Measurements from ENCODE around the gene TMEM161A. TPM values are rescaled to one million over a fixed set of nuclear protein-coding genes. Genes with fewer than 3 reads are reported as not detected.

Gene TMEM161A
- total RNA-seq, 2 experiments from 2014 or later = 17.8 to 18.9 TPM

DNA sequence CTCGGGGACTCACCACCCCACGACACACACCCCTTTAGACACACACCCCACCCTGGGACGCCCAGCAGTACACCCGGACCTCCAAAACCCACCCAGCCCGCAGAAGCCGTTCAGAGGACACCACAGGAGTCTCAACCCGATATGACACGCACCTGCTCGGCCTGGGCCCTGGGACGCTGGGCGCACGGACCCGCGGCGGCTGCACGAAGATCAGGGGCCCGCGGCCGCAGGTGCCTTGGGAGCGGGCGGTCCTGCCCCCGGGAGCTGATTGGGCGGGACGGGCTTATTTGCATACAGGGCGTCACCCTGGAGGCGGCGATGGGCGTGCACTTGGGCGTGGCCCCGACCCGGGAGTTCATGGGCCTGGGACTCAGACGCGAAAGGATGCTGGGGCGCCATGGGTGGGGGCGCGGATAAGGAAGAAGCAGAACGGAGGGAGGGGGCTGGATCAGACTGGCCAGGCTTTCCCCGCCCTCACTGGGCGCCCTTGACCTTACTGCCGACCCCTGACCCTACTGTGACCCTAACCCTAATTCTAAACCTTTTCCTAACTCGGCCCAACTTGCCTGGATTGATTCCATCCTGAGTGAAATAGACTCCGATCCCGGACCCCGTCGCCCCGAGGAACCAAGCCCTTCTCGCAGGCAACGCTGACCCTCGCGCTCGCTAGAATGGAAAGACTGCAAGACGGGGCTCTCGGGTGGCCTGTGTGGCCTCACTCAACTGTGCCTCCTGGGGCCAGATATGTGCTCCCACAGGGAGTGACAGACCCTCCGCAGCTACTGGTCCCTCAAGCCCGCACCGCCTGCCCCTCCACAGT lies 32.0 kb upstream of the TMEM161A start, which contains the start of gene MEF2B:
MEF2B (minus strand) TSS at position 211 of the 820 bp plus-strand sequence. CDS start 19,528 bp downstream, outside the sequence.
- intact Hi-C loops (cut with micrococcal nuclease) = loop anchor here (5.0 kb wide), 1 partner anchor 57 kb away; no protein-coding TSS in a partner anchor
- CTCF ChIA-PET = interaction anchor here (1.2 kb wide), 1 partner anchor 24 kb away, joined by 5 read pairs; no protein-coding TSS in a partner anchor
- peak; percentile 83 for DNase-seq

DNA sequence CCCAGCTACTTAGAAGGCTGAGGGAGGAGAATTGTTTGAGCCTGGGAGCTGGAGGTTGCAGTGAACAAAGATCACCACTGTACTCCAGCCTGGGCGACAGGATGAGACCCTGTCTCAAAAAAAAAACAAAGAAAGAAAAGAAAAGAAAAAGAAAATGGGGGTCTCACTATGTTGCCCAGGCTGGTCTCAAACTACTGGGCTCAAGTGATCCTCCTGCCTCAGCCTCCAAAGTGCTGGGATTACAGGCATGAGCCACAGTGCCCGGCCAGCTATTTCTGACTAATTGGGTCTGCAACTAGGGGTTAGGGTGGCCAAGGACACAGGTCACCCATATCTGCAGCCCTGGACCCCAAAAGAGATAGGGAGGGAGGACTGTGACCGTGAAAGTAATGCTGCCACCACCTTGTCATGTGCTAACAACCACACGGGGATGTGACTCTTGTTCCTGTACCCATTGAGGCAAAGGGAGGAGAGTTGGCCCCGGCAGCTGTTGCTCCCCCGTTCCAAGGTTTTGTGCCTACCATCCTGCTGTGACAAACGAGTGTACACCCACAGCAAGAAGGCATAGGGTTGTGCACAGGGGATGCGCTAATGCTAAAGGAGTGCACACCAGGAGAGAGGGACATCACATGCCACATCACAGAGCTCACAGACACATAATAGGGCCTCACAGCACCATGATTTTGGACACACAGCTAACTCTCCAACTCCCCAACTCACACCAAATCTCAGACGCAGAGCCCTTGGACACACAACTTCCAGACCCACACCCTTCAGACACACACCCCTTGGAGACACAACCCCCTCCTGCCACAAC lies 31.2 kb upstream of the TMEM161A start:
- intact Hi-C loops (cut with micrococcal nuclease) = loop anchor here (5.0 kb wide), 1 partner anchor 58 kb away; no protein-coding TSS in a partner anchor
- Mint-ChIP-seq H3K4me3 (no peak overlapping the region), H3K9me3 (no peaks in the 10 kb centered on the region), H3K4me1 (ENCODE audit: low read depth) (peaks cover 13% of the 10 kb centered on the region), H3K36me3 (no peaks in the 10 kb centered on the region), H3K27me3 (no peaks in the 10 kb centered on the region), H3K27ac (no peak overlapping the region)
- CTCF ChIA-PET = interaction anchor here (1.2 kb wide), 1 partner anchor 23 kb away, joined by 5 read pairs; no protein-coding TSS in a partner anchor
- no peak for DNase-seq
- POLR2A ChIA-PET = no interaction called here

More for the DNA sequence above, 32.0 kb upstream of the TMEM161A start, which contains the start of gene MEF2B:
- peak within 1 kb of the TSS; percentile 1 for H3K4me3 Mint-ChIP-seq
- no peaks in the 10 kb centered on the region for H3K27me3 Mint-ChIP-seq
- H3K36me3 Mint-ChIP-seq = no peaks in the 10 kb centered on the region
- no peak within 1 kb of the TSS for H3K27ac Mint-ChIP-seq
- POLR2A ChIA-PET = no interaction called here
- peaks cover 13% of the 10 kb centered on the region for H3K4me1 Mint-ChIP-seq (ENCODE audit: low read depth)
- H3K9me3 Mint-ChIP-seq = no peaks in the 10 kb centered on the region

DNA sequence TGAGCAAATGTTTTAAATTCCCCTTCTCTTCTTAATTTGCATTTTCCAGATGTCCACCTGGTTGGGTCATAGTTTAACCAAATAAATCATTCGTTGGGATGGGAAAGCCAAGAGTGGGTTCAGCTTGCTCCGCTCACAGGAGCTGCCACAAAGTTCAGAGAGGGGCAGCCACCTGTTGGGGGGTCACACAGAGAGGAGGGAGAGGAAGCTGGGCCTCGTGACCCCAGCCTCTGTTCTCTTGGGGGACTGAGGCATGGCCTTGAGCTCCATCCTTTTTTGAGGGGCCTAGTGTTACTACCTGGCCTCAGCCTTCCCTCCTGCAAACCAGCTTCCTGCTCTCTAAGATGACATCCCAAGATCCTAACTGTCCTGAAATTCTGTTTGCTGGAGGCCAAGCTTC lies 29.3 kb upstream of the TMEM161A start:
- H3K4me3 Mint-ChIP-seq = no peak overlapping the region
- DNase-seq = no peak
- peaks cover 13% of the 10 kb centered on the region for H3K4me1 Mint-ChIP-seq (ENCODE audit: low read depth)
- H3K27ac Mint-ChIP-seq = no peak overlapping the region
- H3K9me3 Mint-ChIP-seq = no peaks in the 10 kb centered on the region
- no peaks in the 10 kb centered on the region for H3K36me3 Mint-ChIP-seq
- CTCF ChIA-PET = interaction anchor here (0.5 to 1.7 kb wide), 2 partner anchors 18 to 364 kb away, joined by 4 read pairs; no protein-coding TSS in a partner anchor
- POLR2A ChIA-PET = no interaction called here
- intact Hi-C loops (cut with micrococcal nuclease) = no loop called here
- no peaks in the 10 kb centered on the region for H3K27me3 Mint-ChIP-seq

DNA sequence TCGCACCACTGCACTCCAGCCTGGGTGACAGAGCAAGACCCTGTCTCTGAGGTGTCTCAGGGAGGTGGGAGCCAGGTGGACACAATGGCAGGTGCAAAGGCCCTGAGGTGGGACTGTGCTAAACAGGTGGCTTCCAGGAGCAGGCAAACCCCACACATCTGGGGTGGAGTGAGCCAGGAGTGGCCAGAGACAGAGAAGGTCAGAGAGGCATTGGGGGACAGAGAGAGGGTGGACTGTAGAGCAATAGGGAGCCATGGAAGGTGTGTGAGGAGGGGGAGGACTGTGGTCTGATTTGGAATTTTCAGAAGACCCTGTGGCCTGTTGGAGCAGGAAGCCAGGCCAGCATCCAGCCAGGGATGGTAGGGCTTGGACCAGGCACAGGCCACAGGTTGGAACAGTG lies 27.1 kb upstream of the TMEM161A start:
- CTCF ChIA-PET = no interaction called here
- DNase-seq = no peak
- intact Hi-C loops (cut with micrococcal nuclease) = no loop called here
- no peak overlapping the region for H3K4me3 Mint-ChIP-seq
- POLR2A ChIA-PET = no interaction called here
- no peaks in the 10 kb centered on the region for H3K27me3 Mint-ChIP-seq
- no peaks in the 10 kb centered on the region for H3K36me3 Mint-ChIP-seq
- H3K9me3 Mint-ChIP-seq = no peaks in the 10 kb centered on the region
- H3K4me1 Mint-ChIP-seq (ENCODE audit: low read depth) = peaks cover 8% of the 10 kb centered on the region
- no peak overlapping the region for H3K27ac Mint-ChIP-seq

DNA sequence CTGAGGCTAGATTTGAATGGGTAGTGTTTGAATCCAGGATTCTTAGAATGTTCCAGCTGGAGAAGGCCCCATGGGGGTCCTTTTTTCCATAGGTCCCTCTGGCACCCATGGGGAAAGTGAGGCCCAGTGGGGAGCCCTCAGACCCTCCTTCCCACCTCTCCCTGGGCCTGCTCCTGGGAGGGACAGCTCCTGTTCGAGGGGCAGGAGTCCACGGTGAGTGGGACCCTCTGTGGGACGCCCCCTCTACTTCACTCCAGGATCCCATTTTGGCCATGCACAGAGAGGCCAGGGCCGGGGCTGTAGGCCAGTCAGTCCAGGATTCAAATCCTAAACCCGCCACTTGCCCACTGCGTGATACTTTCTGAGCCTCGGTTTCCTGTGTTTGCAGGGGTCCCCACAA lies 24.2 kb upstream of the TMEM161A start:
- no peak overlapping the region for H3K4me3 Mint-ChIP-seq
- H3K27me3 Mint-ChIP-seq = no peaks in the 10 kb centered on the region
- no peak overlapping the region for H3K27ac Mint-ChIP-seq
- H3K36me3 Mint-ChIP-seq = no peaks in the 10 kb centered on the region
- ChIA-PET POLR2A (no interaction called here), CTCF (interaction anchor here (2.1 kb wide), 1 partner anchor 12 kb away, joined by 8 read pairs; no protein-coding TSS in a partner anchor)
- H3K4me1 Mint-ChIP-seq (ENCODE audit: low read depth) = no peaks in the 10 kb centered on the region
- no peaks in the 10 kb centered on the region for H3K9me3 Mint-ChIP-seq
- no peak for DNase-seq
- intact Hi-C loops (cut with micrococcal nuclease) = no loop called here

DNA sequence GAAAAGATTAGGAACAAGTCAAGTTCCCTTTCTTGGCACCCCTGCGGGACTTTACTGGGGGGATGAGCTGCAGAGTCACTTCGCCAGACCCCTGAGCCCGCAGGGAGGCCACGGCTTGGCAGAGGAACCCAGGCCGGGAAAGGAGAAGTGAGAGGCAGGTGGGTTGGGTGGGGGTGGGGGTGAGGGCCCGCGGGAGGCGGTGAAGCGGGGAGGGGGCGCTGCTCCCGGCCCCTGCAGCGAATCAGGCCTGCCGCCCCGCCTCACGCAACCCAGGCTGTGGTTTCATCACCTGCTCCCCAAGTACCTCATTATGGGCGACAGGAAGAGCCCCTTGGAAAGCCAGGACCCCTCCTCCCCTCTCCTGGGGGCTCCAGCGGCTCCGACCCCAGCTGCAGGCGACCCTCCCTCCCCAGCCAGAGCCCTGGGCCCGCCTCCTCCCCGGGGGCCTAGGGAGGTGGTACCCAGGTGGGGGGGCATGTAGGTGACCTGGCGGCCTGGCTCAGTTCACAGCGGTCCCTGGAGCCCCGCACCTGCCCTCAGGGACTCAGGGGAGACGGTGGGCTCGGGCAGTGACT lies 22.3 kb upstream of the TMEM161A start:
- Mint-ChIP-seq H3K27me3 (no peaks in the 10 kb centered on the region), H3K9me3 (no peaks in the 10 kb centered on the region), H3K4me3 (no peak overlapping the region), H3K4me1 (ENCODE audit: low read depth) (no peaks in the 10 kb centered on the region), H3K27ac (no peak overlapping the region), H3K36me3 (peaks cover 6% of the 10 kb centered on the region)
- intact Hi-C loops (cut with micrococcal nuclease) = no loop called here
- ChIA-PET POLR2A (no interaction called here), CTCF (interaction anchor here (1.0 to 2.1 kb wide), 2 partner anchors 14 to 15 kb away, joined by 3 to 8 read pairs; no protein-coding TSS in a partner anchor)
- DNase-seq = no peak

DNA sequence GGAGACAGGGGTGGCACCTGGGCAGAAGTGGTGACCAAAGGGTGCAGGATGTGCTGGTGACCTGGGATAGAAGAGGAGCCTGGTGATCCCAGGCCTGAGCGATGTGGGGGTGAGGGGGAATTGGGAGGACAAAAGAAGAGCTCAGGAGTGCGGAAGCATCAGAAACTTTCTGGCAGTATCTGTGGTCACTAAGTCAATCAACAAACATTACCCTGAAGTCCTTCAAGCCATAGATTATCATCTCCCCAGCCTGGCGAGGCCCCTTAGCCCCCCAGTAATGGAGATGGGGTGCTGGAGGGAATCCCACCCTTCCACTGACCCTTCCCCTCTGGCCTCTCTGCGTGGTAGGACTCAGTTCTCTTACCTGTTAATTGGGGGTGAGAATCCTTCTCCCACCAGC lies 21.3 kb upstream of the TMEM161A start:
- DNase-seq = no peak
- ChIA-PET CTCF (interaction anchor here (1.8 kb wide), 1 partner anchor 14 kb away, joined by 4 read pairs; no protein-coding TSS in a partner anchor), POLR2A (no interaction called here)
- Mint-ChIP-seq H3K36me3 (peaks cover 7% of the 10 kb centered on the region), H3K27ac (no peak overlapping the region), H3K27me3 (no peaks in the 10 kb centered on the region), H3K4me1 (ENCODE audit: low read depth) (no peaks in the 10 kb centered on the region), H3K4me3 (no peak overlapping the region), H3K9me3 (no peaks in the 10 kb centered on the region)
- intact Hi-C loops (cut with micrococcal nuclease) = no loop called here

DNA sequence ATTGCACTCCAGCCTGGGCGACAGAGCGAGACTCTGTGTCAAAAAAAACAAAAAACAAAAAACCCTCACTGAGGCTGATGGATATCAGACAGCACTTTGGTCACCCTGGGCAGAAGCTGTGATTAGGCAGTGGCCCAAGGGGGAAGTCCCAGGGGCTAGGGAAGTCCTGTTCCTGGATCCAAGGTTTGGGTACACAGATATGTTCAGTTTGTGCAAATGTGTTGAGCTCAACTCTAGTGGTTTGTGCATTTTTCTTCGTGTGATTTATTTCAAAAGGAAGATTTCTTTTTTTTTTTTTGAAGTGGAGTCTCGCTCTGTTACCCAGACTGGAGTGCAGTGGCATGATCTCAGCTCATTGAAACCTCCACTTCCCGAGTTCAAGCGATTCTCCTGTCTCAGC lies 19.5 kb upstream of the TMEM161A start:
- CTCF ChIA-PET = interaction anchor here (0.6 to 3.9 kb wide), 3 partner anchors 11 to 265 kb away, joined by 4 to 17 read pairs (median 15); no protein-coding TSS in a partner anchor
- Mint-ChIP-seq H3K27me3 (no peaks in the 10 kb centered on the region), H3K36me3 (peaks cover 8% of the 10 kb centered on the region), H3K27ac (no peak overlapping the region), H3K9me3 (no peaks in the 10 kb centered on the region), H3K4me1 (ENCODE audit: low read depth) (no peaks in the 10 kb centered on the region), H3K4me3 (no peak overlapping the region)
- intact Hi-C loops (cut with micrococcal nuclease) = no loop called here
- no peak for DNase-seq
- POLR2A ChIA-PET = interaction anchor here (0.6 kb wide), 1 partner anchor 322 kb away, joined by 3 read pairs; no protein-coding TSS in a partner anchor

DNA sequence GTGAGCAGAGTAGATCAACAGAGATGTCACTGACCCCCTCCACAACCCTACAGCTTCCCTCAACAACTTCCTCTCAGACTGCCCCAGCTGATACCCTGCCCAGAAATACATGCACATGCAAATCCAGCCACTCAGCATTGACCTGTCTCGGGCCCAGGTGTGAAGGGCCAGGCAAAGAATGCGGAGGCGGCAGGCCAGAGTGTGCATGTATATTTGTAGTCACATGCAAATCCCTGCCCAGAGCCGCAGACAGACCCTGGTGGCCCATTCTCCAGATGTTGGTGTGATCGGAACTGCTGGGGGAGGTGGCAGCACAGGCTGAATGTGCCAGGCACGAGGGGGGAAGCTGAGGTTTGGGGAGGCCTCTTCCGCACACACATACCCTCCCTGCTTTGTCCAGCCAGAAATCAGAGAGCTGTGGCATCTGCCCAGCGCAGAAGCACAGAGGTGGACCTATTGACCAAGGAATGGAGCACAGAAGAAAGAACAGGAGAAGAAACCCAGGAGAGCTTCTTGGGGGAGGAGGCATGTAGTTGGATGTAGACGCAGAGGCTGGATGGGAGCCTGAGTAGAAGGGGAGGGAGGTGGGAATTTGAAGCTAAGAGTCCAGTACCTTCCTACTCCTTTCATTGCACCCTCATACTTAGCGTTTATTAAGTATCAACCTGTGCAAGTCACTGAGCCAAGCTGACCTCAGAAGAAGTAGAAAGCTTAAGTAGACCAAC lies 17.4 kb upstream of the TMEM161A start:
- intact Hi-C loops (cut with micrococcal nuclease) = no loop called here
- no peaks in the 10 kb centered on the region for H3K4me1 Mint-ChIP-seq (ENCODE audit: low read depth)
- DNase-seq = no peak
- POLR2A ChIA-PET = no interaction called here
- H3K4me3 Mint-ChIP-seq = no peak overlapping the region
- no peaks in the 10 kb centered on the region for H3K9me3 Mint-ChIP-seq
- CTCF ChIA-PET = interaction anchor here (0.7 to 3.9 kb wide), 3 partner anchors 9 to 40 kb away, joined by 3 to 17 read pairs (median 15); no protein-coding TSS in a partner anchor
- no peaks in the 10 kb centered on the region for H3K27me3 Mint-ChIP-seq
- H3K27ac Mint-ChIP-seq = no peak overlapping the region
- H3K36me3 Mint-ChIP-seq = peaks cover 8% of the 10 kb centered on the region

DNA sequence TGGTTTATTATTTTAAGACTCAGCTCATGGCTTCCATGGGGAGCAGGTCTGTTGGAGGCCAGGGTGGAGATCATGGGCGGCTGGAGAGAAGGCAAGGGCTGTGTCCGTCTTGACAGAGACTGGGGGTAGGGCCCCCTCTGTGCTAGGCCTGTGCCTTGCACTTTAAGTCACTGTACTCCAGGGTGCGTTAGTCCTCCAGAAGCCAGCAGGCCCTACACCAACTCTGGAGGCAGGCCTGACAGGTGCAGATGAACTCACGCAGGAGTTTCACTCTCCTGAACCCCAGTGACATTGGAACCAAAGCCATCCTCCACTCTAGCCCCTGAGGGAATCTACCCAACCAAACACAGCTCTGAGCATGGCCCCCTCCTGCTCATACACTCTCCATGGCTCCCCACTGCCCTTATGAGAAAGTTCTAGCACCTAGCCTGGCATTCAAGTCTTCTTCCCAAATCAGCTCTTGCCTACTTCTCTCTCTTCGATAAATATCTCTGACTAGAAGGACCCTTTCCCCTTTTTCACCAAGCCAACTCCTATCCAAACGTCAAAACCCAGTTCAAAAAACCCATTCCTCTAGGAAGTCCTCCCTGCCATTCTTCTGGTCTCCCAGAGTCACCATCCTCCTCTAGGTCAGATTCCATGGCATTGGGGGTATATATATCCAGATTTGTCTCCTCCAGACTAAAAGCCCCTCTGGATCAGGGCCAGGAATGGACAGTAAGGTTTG lies 16.7 kb upstream of the TMEM161A start:
- ChIA-PET POLR2A (no interaction called here), CTCF (interaction anchor here (0.7 to 3.9 kb wide), 4 partner anchors 8 to 39 kb away, joined by 3 to 17 read pairs (median 10); no protein-coding TSS in a partner anchor)
- H3K27me3 Mint-ChIP-seq = no peaks in the 10 kb centered on the region
- intact Hi-C loops (cut with micrococcal nuclease) = no loop called here
- no peaks in the 10 kb centered on the region for H3K9me3 Mint-ChIP-seq
- DNase-seq = no peak
- H3K4me3 Mint-ChIP-seq = no peak overlapping the region
- no peaks in the 10 kb centered on the region for H3K4me1 Mint-ChIP-seq (ENCODE audit: low read depth)
- H3K27ac Mint-ChIP-seq = no peak overlapping the region
- peaks cover 8% of the 10 kb centered on the region for H3K36me3 Mint-ChIP-seq

All from activated CD4-positive, alpha-beta memory T cell treated with anti-CD3 and anti-CD28 coated beads for 36 hours (primary cell).